NCI-H526 treated with DMSO at 0.1 percent for 48 hours (cell line): ENCODE results near the gene MMRN2.

Source experiments
- DNase-seq: peaks from one replicate; lab custom pipeline; 2025; lab: John Stamatoyannopoulos, UW

Gene MMRN2

DNA sequence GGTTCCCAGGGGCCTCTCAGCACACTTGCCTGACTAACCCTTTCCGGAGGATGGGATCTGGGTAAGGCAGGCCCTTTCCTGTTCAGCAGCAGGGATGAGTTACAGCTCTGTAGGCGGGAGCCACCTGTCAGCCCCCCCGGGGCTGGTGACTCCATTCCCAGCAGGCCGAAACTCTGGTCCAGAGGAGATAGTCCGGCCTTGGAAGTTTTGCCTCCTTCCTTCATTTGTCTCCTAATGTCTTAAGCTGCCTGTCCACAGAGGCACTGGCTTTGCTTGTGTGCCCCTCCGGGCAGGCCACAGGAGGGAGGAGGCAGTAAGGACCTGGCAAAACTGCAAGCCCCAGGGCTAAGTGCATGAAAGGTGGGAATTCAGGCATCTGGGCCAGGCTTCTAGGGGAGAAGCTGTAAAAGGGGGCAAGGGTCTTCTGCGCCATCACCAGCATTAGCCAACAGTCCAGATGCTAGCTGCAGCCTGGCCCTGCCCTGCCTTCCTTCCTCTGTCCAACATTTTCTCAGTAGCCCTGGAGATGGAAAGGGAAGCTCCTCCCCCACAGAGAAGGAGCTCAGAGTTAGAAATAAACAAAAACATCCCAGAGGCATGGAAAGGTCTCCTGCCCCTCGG lies 12.1 kb upstream of the MMRN2 start:
- no peak for DNase-seq

DNA sequence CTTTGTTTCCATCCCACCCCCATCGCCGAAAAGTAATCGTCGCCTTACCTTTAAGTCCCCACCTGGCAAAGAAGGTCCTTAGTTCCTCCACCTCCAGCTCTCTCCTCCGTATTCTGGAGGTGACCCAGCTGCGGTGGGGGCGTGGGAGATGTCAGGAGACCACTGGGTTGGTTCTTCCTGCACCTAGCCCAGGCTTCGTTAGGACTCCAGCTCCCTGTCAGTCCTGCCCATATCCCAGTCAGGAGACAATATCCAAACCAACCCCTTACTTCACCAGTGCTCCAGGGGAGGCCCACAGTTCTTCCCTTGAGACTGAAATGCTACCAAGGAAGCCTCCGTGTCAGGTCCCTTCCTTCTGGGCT lies 11.6 kb upstream of the MMRN2 start:
- DNase-seq, result no peak

DNA sequence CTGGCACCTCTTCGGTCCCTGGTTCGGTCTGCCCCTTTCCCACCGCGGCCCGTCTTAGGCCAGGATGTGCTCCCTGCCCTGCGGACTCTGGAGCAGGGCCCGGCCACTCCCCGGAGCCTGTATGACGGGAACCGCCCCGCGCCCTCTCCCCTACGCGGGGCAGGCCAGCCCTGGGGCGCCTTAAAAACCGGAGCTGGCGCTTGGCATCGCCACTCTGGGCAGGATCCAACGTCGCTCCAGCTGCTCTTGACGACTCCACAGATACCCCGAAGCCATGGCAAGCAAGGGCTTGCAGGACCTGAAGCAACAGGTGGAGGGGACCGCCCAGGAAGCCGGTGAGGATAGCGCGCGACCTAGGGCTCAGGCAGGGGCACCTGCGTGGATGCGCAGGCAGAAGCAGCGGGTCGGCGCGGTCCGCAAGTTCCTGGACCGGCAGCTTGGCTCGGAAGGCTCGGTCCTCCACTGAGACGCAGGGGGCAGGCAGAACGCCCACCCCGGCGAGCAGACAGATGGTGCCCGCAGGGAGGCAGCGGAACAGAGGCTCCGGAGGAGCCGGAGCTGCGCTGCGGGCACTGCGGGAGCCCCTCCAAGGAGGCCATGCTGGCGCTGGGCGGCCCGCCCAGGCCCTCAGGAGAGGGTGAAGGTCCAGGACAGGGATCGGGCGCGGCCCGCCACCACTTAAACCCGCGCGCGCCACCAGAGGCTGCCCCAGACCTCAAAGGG lies 11.0 kb upstream of the MMRN2 start, which contains the start of gene ADIRF:
Gene ADIRF (plus strand): TSS at position 212 of the 723 bp plus-strand sequence. CDS start 63 bp downstream, at position 275.
- DNase-seq, result no peak

DNA sequence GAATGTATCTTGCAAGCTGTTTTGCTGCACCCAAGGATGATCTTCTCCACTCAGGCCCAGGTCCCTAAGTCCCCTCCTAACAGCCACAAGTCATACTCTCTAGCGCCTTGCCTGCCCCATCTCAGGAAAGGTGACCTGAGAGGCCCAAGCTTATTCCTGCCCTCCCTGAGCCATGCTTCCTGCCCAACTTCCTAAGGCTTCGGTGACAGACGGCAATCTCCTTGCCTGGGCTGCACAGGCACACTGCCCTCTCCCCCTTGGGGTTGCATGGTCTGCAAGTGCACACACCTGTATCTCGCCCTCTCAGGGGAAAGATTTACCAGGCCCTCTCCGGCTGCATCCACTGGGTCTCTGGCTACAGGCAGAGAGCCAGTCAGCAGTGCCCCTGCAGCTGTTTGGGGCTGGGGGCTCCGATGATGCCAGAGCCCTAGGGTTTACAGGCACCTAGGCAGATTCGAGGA lies 10.1 kb upstream of the MMRN2 start:
- no peak for DNase-seq

DNA sequence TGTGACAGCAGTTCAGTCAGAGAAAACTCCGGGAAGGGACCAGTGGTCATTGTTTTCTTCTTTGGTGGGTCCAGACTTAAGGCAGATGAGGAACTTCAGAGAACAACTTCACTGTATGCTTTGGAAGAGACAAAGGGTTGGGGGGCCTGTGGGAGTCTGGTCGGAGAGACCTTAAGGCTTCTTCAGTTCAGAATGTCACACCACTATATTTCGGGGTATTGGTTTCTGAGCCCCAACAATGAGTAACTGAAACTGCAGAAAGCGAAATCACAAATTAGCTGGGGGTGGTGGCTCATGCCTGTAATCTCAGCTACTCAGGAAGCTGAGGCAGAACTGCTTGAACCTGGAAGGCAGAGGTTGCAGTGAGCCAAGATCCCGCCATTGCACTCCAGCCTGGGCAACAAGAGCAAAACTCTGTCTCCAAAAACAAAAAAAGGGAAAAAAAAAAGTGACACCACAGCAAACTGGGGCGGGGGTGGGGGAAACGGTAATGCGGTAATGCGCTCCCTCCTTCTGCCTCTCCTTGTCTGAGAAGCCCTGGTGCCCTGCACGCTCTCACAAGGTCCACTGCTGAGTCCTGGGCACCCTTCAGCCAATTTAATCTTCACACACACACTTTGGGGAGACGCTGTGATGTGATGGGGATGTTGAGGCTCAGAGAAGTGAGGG lies 8.7 kb upstream of the MMRN2 start:
- DNase-seq, result no peak

DNA sequence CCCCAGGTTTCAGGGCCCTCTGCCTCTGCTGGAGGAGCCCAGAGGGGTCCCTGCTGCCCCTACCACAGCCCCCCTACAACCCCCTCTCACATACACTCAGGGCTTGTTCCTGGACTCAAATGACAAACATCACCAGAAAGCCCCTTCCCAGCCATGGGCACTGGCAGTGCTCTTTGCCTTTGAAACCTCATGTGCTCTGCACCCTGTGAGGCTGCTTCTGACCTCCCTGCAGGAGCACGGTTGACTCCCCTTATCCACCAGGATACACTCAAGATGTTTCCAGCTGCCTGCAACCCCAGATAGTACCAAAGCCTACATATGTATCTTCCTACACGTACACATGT lies 7.4 kb upstream of the MMRN2 start:
- no peak for DNase-seq

DNA sequence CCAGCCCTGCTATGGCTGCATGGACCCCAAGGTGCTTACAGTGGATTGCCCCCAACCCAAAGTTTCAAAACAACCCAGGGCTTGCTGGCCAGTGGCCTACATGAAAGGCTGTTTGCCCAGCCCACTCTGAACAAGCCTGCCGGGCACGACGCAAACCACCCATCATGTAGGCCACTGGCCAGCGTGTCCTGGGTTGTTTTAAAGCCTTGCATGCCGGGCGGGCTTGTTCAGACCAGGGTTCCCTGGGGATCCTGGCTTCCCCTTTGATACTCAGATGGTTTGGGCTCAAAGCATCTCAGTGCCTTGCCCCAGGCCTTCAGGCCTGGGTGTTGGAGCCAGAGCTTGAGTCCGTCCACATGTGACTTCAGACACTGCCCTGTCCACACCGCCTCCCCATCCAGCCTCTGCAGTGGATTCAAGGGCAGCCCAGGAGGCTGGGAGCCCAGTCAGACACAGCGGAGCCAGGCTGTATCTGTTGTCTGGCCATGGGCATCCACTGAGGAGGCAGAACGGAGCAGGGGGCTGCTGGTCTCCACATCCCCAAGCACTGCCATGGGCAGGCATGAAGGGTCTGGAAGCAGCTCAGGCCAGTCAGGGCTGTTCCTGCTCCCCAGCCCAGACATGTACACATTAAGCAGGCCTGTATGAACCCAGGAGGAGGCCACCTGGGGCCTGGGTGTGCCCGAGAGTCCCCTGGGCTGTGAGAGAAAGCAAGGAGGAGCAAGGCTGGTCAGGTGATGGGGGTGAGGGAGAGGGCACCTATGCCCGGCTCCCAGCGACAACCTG lies 6.8 kb upstream of the MMRN2 start:
- DNase-seq, result no peak

DNA sequence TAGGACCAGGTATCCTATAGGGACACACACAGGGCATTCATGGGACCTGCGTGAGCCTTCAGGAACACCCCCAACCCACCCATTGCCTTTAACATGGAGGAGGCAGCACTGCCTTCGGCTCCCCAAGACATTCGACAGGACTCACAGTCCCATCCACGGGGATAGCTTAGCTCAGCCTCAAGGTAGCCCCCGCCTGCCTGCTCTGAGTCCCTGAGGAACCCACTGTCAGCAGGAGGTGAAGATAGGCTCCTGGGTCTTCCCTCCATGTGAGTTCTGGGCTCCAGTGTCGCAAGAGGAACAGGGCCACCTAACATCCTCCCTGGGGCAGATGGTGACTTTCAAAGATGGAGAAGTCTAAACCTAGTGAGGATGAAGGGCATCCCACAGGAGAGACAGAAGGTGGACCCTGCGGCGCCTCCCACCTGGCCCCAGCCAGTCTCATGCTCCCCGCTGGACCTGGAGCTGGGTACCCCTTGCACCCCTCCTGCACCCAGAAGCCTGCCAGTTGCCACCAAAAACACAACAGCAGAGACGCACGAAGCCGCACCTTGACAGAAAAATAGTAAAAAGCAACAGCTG lies 6.0 kb upstream of the MMRN2 start:
- no peak for DNase-seq

DNA sequence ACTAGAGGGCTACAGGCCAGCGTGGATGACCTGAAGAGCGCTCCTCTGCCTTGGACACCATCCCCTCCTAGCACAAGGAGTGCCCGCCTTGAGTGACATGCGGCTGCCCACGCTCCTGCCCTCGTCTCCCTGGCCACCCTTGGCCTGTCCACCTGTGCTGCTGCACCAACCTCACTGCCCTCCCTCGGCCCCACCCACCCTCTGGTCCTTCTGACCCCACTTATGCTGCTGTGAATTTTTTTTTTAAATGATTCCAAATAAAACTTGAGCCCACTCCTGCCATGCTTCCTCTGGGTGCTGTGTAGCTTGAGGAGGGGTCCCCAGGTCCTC lies 5.5 kb upstream of the MMRN2 start:
- DNase-seq, result no peak

DNA sequence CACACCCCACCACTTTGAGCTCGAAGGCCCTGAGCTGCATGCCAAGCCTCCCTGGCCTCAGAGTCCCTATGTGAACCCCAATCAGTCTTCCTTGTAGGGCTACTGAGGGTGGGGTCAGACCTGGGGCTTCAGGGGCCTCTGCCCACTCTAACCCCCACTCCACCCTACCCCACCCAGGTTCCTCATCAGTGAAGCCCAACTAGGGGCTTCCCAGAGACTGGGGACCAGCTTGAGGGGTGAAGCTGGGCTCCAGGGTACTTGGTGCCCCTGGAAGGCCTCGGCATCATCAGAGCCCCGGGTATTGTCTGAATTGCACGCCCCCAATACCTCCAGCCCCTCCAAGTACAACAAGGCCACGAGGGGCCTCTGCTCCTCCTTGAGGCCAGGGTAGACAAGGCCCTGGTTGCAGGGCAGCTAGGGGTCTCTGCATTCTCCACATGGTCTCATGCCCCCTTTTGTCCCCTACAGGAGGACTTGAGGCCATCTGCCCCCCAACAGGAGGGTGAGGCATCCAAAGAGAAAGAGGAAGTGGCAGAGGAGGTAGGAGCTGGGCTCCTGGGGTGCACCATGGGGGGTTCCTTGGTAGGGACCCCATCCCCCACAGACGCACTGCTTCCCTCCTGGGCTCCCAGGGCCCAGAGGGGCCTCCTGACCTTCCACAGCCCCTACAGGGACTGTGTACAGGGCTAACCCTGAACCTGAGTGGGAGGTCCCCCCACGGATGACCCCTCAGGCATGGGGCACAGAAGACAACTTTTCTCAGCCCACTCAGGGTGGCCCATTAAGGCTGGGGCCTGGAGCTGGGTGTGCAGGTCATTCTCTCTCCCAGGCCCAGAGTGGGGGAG lies 4.9 kb upstream of the MMRN2 start:
- DNase-seq, result no peak

DNA sequence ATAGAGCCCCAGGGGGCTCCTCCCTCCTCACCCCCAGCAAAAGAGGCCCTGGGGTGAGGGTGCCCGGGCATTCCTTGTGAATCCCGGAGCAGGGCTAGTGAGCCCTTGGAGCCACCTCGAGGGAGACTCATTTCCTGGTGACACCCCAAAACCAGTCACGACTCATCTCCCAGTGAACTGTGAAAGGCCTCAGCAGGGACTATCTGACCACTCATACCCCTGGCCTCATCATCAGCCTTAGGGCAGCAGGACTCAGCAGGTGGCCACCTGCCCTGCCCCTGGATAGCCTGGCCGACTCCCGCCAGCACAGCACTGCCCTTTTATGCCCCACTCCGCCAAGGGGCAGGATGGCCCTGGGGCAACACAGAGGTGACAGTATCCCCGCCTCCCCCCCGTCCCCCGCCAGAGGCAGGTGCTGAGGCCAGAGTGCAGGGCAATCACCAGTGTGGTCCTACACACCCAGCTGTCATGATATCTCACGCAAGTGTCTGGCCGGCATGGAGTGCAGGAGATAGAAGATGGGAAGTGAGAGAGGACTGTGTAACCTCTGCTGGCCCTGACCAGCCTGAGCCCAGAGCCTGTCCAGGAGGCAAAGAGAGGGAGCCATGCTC lies 4.2 kb upstream of the MMRN2 start:
- DNase-seq, result no peak

DNA sequence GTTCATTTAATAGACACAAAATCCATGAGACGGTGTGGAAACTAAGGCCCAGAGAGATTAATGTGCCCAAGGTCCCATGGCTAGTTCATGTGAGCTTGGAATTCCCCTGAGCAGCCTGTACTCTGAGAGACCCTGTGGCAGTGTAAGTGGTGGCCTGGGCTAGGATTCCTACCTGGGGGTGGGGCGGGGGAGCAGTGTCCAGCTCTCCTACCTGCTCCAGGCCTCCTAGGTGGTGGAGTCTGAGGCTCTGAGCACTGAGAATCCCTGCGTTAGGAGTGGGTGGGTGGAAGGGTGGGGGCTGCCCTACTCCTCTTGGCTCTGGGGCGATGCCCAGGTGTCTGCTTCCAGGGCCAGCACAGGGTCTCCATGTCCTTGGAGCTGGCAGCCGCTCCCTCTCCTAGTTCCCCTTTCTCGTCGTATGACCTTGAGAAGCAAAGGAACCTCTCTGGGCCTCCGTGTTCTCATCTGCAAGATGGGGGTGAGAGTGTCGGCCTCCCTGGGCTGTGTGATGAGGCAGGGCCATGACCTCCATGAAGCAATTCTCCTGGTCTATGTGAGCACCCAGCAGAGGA lies 3.5 kb upstream of the MMRN2 start:
- no peak for DNase-seq

DNA sequence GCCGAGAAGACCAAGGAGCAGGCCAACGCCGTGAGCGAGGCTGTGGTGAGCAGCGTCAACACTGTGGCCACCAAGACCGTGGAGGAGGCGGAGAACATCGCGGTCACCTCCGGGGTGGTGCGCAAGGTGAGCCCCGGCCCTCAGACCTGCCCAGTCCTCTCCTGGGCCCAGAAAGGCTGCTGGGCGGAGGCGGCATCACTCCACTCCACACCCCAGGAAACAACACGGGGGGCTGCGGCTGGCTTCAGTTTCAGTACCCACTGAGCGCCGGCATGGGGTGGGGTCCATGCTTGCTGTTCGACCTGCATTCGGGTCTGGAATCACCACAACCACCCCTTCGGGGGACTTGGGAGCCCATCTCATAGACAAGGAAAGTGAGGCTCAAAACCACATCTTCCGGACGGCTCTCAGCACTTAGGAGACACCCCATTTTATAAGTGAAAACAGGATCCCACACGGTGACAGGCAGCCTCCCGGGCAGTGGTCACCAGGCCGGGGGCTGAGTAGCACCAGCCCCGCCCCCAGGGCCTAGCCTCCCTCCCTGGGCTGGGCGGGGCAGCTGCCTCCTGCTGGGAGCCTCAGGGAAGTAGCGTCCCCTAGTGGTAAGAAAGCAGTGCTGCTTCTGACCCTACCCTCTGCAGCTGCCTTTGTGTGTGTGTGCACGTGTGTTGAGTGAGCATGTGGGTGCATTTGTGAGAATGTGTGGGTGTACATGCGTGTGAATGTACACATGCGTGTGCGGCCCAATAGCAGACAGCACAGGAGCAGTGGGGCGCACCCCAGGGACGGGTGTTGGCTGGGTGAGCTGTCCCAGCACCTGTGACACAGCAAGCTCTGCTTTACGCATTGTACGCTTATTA lies 2.8 kb upstream of the MMRN2 start:
- no peak for DNase-seq

DNA sequence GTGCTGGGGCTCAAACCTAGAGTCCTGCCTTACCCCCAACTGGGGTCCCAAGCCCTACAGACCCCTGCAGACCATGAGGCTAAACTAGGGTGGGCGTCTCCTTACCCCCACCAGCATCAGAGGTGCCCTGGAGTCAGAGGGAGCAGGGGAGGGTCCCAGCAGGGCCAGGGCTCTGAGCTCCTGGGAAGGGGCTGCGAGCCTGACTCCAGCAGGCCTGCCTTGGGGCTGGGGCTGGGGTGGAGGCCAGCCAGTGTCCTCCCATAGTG lies 2.3 kb upstream of the MMRN2 start:
- no peak for DNase-seq

DNA sequence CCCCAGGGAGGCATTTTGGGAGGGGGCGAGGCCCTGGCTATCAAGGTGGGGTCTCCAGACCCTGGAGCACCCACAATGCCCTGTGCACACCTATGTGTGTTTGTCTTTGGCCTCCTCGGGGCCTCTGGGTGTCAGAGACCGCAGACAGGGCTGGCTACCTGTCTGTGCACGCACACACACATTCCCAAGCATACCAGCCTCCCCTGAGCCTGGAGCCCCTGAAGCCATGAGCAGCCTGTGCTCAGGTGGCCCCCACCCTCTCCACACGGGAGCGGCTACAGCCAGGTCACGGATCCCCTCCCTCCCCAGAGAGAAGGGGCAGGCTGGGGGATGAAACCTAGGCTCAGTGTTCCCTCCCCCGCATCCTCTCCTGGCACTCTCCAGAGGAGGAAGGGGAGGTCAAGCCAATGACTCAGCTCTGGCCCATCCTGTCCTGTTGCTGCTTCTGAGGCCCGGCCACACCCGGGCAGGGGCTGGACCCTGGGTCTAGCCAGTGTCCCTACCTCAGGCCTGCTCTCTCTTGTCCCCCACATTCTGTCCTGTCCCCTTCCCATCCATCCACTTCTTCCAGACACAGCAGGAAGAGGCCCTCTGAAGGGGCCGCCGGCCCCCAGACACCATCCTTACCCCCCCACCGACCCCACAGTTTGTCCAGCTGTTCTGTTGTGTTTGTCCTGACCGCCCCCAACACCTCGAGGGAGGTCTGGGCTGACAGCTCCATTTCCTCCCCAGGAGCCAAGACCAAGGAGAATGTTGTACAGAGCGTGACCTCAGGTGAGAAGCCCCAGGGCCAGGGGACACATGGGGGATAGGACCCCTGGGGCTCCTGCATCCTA lies 1.7 kb upstream of the MMRN2 start:
- no peak for DNase-seq

DNA sequence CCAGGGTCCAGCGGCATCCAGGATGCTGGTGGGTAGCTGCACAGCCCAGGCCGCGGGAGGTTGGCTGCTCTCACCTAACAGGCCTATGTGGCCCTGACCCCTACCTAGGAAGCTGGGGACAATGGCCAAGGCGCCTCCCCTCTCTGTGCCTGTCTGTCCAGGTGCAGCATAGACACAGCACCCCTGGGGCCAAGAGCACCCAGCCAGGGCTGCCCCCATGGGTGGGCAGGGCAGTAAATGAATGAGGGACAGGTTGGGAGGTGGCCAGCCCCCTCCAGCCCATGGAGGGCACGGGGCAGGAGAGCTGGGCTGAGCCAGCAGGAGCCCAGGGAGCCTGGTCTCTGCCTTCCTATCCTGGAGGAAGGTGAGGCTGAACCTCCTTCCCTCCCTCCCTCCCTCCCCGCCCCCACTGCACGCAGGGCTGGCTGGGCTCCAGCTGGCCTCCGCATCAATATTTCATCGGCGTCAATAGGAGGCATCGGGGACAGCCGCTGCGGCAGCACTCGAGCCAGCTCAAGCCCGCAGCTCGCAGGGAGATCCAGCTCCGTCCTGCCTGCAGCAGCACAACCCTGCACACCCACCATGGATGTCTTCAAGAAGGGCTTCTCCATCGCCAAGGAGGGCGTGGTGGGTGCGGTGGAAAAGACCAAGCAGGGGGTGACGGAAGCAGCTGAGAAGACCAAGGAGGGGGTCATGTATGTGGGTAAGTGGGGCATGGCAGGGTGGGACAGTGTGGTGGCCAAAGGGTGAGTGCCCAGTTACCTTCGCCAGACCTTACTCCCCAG lies 893 bp upstream of the MMRN2 start, which contains the start of gene SNCG:
Gene SNCG (plus strand): TSS at position 484 of the 785 bp plus-strand sequence. CDS start 99 bp downstream, at position 583.
- DNase-seq, result no peak

DNA sequence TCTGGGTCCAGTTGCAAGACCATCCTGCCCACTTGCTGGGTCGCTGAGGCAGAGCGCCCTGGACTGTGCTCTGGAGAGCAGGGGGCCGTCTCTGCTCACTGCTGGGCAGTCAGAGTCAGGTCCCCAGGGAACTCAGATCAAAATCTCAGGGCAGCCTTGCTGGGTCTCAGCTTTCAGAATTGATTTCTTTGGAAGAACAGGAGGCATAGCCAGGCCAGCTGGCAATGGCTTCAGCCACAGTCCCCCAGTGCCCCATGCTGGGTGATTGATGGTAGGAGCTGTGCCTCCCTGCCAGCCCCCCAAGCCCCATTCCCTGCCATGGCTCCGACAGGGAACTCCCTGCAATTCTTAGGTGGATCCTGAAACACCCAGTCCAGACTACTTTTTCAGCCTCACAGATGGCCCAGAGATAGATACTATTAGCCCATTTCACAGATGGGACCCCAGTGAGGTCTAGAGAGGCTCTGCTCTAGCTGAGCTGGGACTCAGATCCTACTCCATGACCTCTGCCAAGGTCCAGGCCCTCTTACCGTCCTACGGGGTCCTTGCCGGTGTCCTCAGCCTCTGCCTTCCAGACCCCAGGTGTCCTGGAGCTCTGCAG lies 467 bp downstream of the MMRN2 start:
- DNase-seq, result no peak
